Upper lobe of right lung (tissue), 1 donor: ENCODE results near the gene VWA7. TPM values are rescaled to one million over a fixed set of nuclear protein-coding genes. Genes with fewer than 3 reads are reported as not detected.

Experiments used
- ATAC-seq: fragments of 200-7000 bp; cut with Tn5 transposase; one replicate; pipeline ENCODE4 v1.9.1; 2020; ENCODE audit warnings: mild to moderate bottlenecking, moderate library complexity
- DNase-seq: peaks from one replicate; pipeline ENCODE4 v3.0.0-alpha.2; 2020
- H3K27ac ChIP-seq: fragments of 200-600 bp; one replicate; pipeline ENCODE4 v1.8.0; 2022
- H3K27me3 ChIP-seq: fragments of 200-600 bp; one replicate; pipeline ENCODE4 v1.8.0; 2022; ENCODE audit warnings: mild to moderate bottlenecking
- H3K36me3 ChIP-seq: fragments of 200-600 bp; one replicate; pipeline ENCODE4 v1.8.0; 2022
- H3K4me1 ChIP-seq: fragments of 200-600 bp; one replicate; pipeline ENCODE4 v1.8.0; 2022
- H3K4me3 ChIP-seq: fragments of 200-600 bp; one replicate; pipeline ENCODE4 v1.8.0; 2022; ENCODE audit warnings: mild to moderate bottlenecking
- H3K9me3 ChIP-seq: fragments of 200-600 bp; one replicate; pipeline ENCODE4 v1.8.0; 2022
- intact Hi-C: fragments of 100-400 bp; cut with DNase I; formaldehyde crosslinking; loops from one replicate; pipeline ENCODE4 v1.11.0; 2022
- total RNA-seq: library from RNA; stranded (reverse); fragmentation: NEBNext Ultra II Directional; extraction: Animal tissue kit (Norgen Biotek cat#: 25700); gene quantifications from one replicate; pipeline ENCODE4 v1.2.1, GENCODE V29; 2021
- TF ChIP-seq, protein P1 (sequence below): fragments of 200-600 bp; IDR thresholded peaks from one replicate; pipeline ENCODE4 v1.8.0; 2022; ENCODE audit warnings: antibody characterized with exemption
- donor health status: DM: no; HTN: yes; CAD: no; lungs with severe emphysema.

Gene VWA7
- total RNA-seq, 1 donor from 2014 or later, result 3.4 TPM

DNA sequence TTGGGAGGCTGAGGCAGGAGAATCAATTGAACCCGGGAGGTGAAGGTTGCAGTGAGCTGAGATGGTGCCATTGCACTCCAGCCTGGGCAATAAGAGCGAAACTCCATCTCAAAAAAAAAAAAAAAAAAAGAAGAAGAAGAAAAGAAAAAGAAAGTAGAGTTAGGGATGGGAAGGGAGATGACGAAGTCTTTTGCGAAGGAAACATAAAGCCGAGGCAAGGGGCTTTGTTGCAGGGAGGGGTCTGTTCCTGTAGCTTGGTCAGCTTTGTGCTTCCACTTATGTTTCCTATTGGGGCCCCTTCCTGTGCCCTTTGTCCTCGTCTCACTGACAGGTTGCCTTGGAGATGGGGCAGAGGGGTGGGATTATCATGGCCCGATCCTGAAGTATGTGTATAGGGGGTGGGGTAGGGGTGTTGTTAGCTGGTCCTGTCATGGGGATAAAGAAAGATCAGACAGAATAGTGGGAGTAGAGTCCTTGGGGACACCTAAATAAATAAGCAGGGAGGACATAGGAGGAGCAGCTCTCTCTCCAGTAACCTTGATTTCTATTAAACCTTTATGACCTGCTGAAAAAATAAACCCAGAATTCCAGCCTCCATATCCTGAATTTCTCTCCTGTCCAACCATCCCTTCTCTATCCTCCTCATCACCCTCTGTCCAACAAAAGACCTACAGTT is 39.7 kb downstream of the VWA7 start:
- Histone ChIP-seq H3K9me3 (no peaks in the 10 kb centered on the region), H3K36me3 (peaks cover 22% of the 10 kb centered on the region), H3K4me1 (peaks cover 49% of the 10 kb centered on the region), H3K4me3 (peak overlapping the region; percentile 2), H3K27ac (peak overlapping the region; percentile 92), H3K27me3 (no peaks in the 10 kb centered on the region)
- TF ChIP-seq, protein P1, sequence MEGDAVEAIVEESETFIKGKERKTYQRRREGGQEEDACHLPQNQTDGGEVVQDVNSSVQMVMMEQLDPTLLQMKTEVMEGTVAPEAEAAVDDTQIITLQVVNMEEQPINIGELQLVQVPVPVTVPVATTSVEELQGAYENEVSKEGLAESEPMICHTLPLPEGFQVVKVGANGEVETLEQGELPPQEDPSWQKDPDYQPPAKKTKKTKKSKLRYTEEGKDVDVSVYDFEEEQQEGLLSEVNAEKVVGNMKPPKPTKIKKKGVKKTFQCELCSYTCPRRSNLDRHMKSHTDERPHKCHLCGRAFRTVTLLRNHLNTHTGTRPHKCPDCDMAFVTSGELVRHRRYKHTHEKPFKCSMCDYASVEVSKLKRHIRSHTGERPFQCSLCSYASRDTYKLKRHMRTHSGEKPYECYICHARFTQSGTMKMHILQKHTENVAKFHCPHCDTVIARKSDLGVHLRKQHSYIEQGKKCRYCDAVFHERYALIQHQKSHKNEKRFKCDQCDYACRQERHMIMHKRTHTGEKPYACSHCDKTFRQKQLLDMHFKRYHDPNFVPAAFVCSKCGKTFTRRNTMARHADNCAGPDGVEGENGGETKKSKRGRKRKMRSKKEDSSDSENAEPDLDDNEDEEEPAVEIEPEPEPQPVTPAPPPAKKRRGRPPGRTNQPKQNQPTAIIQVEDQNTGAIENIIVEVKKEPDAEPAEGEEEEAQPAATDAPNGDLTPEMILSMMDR, result no peak
- intact Hi-C loops, result no loop called here
- no peak for ATAC-seq
- DNase-seq, result no peak

DNA sequence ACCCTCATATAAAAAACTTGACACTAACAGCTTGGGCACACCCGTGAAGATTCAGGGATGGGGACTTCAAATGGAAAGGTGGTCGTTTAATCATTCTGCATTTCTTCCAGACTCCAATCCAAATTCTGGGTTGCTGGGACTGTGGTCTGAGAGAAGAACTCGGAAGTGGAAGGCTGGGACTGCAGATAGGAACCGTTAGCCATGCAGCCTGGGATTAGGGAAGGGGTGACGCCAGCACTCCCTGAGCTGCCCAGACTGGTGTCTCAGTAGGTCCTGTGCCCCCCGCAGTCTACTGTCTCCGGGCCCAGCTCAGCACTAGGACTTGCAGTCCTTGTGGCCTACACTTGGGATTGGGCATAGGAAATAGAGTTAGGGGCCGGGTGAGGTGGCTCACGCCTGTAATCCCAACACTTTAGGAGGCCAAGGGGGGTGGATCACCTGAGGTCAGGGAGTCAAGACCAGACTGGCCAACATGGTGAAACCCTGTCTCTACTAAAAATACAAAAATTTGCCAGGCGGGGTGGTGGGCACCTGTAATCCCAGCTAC is 40.3 kb downstream of the VWA7 start:
- peak overlapping the region; percentile 86 for H3K4me3 ChIP-seq
- no peaks in the 10 kb centered on the region for H3K9me3 ChIP-seq
- DNase-seq (no peak), ATAC-seq (no peak)
- H3K4me1 ChIP-seq, result peaks cover 55% of the 10 kb centered on the region
- no peaks in the 10 kb centered on the region for H3K27me3 ChIP-seq
- H3K36me3 ChIP-seq, result peaks cover 28% of the 10 kb centered on the region
- peak overlapping the region; percentile 92 for H3K27ac ChIP-seq
- intact Hi-C loops, result no loop called here
- TF ChIP-seq, protein P1, result no peak

DNA sequence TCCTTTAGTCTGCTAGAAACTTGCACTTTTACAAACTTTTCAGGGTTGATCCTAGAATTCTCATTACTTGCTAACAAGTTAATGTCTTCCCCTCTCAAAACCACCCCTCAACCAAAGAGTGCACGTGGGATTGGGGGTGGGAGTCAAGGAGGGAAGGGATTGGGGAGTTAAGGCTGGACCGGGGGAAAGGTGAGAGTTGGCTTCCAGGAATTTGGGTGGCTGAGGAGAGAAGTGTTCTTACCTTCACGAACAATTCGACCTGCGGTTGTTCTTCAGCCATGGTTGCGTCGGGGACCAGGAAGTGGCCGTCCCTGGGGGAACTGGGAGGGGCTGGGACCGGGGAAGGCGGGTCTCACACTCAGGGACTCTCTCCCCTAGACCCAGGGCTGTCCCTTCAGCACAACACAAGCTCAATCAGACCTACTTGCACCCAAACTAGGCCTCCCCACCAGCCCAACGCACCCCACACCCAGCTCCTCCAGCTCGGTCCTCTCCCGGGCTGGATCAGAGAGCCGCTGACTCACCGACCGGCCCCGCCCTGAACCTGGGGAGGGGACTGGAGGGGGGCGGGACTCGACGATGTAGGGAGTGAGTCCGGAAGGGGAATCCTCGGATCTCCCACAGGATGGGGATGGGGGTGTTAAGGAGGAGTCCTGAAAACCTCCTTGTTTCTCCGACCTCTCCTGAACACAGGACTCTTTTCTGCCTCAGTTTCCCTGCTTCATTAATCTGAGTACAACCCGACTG is 40.9 kb downstream of the VWA7 start, which contains the start of gene CLIC1:
Gene CLIC1, minus strand, starts transcription at position 510 of the 747 bp plus-strand sequence. Its CDS starts 230 bp downstream, at position 280.
- H3K27me3 ChIP-seq, result no peaks in the 10 kb centered on the region
- DNase-seq (peak; percentile 93), ATAC-seq (peak; percentile 68)
- peaks cover 57% of the 10 kb centered on the region for H3K4me1 ChIP-seq
- no peaks in the 10 kb centered on the region for H3K9me3 ChIP-seq
- peak within 1 kb of the TSS; percentile 92 for H3K27ac ChIP-seq
- peak within 1 kb of the TSS; percentile 86 for H3K4me3 ChIP-seq
- intact Hi-C loops, result no loop called here
- TF ChIP-seq, protein P1, result no peak
- peaks cover 35% of the 10 kb centered on the region for H3K36me3 ChIP-seq

DNA sequence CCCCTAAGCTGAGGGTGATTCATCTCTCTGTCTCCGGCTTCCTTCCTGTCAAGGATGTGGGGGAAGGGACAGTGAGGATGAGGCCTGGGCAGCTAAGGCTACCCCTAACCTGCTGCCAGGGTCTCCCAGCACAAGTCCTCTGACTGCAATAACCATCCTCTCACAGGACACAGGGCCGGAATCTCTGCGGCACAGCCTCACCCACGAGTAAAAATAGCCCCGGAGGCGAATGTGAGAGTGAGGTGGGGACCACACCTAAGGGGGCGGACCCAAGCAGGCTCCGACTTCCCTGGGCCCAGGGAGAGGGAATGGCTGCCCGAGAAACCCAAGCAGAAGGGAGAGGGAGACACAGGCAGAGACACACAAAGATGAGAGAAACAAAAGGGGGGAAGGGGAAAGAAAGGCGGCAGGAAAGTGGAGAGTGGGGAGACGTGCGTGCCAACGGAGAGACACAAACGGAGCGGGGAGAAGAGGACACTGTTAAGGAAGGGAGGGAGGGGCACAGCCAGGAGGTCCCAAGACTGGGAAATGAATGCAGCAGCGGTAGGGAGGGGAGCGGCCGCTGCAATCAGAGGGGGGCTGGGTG is 42.2 kb downstream of the VWA7 start:
- DNase-seq, result no peak
- Histone ChIP-seq H3K27ac (peak overlapping the region; percentile 92), H3K4me3 (peak overlapping the region; percentile 86), H3K9me3 (no peaks in the 10 kb centered on the region), H3K36me3 (peaks cover 43% of the 10 kb centered on the region), H3K27me3 (no peaks in the 10 kb centered on the region), H3K4me1 (peaks cover 56% of the 10 kb centered on the region)
- intact Hi-C loops, result no loop called here
- TF ChIP-seq, protein P1, result no peak
- ATAC-seq, result peak; percentile 39

DNA sequence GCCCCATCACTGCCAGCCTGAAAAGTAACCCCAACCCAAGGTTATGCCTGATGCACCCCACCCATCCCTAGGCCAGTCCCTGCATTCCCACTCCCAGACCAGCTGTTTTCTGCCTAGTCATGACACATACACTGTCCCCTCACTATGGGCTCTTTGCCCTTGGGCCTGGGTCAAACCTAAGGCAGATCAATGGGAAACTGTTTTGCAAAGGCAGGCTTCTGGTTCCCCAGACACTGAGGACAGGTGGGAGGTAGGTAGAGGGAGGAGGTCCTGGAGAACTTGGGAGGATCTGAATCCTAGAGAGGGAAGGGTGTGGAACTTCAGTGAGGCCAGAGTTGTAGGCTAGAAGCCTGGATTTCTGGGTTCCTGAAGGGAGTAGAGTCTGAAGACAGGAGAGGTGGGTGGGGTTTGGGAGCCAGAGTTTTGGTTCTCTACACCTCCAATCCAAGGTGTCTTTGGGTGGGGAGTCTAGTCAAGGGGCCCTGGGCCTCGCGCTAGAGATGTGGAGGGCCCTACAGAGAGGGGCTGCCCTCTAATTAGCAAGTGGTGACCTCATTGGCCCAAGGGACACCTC is 42.8 kb downstream of the VWA7 start:
- H3K27me3 ChIP-seq, result no peaks in the 10 kb centered on the region
- intact Hi-C loops, result no loop called here
- H3K36me3 ChIP-seq, result peaks cover 43% of the 10 kb centered on the region
- H3K4me1 ChIP-seq, result peaks cover 53% of the 10 kb centered on the region
- TF ChIP-seq, protein P1, result no peak
- peak overlapping the region; percentile 92 for H3K27ac ChIP-seq
- no peaks in the 10 kb centered on the region for H3K9me3 ChIP-seq
- no peak for ATAC-seq
- DNase-seq, result no peak
- peak overlapping the region; percentile 86 for H3K4me3 ChIP-seq
